Fibroblast of mammary gland (primary cell): Measurements from ENCODE around the gene ZNF599.
A peak's percentile ranks its signal among the peaks of the same experiment; 100 is the strongest.

Source experiments
- DNase-seq: peaks from one replicate; pipeline ENCODE4 v3.0.0-alpha.2; 2010; ENCODE audit warnings: low read depth
- H3K4me3 ChIP-seq: 2 replicates; pipeline ENCODE4 v1.5.1; 2011; ENCODE audit warnings: low read depth, mild to moderate bottlenecking, low read length, moderate library complexity; ENCODE audit not compliant: control insufficient read depth
- TF ChIP-seq, protein P1 (sequence below): conservative IDR thresholded peaks from 2 replicates; pipeline ENCODE4 v1.5.1; 2011; ENCODE audit warnings: low read depth, low read length, inconsistent platforms; ENCODE audit not compliant: control insufficient read depth, insufficient read depth

ZNF599 gene

DNA sequence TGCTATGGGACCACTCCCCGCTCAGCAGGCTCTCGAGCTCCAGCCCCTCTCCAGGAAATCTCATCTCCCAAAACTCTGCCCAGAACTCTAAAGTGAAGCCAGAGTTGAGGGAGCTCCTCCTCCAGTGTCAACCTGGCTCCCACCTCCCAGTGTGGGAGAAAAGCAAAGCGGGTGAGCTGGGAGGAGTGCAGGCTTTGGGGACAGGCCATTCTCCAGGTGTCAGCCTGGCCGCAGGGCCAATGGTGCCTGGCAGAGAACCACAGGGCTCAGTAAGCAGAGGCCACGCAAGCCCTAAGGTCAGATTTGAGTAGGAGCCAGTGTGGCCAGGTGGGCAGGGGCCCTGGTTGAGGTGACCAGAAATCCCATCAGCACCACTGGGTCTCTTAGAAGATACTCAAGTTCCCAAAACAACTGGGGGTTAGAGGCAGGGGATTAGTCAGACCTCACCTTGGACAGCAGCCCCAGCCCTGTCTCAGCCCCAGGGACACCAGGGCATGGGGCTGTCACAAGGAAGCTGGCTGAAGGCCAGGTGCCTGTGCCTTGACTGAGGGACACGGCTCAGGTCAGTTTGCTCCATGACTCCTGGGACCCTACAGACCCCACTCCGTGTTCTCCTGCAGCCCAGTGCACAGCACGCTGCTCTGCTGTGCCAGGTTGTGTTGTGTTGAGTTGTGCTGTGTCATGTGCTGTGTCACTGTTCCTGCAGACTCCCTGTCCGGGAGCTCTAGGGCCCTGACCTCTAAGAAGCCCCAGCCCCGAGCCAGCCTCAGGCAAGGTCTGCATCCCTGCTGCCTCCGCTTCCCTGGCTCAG is 41.8 kb downstream of the ZNF599 start:
- TF ChIP-seq, protein P1, sequence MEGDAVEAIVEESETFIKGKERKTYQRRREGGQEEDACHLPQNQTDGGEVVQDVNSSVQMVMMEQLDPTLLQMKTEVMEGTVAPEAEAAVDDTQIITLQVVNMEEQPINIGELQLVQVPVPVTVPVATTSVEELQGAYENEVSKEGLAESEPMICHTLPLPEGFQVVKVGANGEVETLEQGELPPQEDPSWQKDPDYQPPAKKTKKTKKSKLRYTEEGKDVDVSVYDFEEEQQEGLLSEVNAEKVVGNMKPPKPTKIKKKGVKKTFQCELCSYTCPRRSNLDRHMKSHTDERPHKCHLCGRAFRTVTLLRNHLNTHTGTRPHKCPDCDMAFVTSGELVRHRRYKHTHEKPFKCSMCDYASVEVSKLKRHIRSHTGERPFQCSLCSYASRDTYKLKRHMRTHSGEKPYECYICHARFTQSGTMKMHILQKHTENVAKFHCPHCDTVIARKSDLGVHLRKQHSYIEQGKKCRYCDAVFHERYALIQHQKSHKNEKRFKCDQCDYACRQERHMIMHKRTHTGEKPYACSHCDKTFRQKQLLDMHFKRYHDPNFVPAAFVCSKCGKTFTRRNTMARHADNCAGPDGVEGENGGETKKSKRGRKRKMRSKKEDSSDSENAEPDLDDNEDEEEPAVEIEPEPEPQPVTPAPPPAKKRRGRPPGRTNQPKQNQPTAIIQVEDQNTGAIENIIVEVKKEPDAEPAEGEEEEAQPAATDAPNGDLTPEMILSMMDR, result no peak
- H3K4me3 ChIP-seq, result no peak overlapping the region
- no peak for DNase-seq

DNA sequence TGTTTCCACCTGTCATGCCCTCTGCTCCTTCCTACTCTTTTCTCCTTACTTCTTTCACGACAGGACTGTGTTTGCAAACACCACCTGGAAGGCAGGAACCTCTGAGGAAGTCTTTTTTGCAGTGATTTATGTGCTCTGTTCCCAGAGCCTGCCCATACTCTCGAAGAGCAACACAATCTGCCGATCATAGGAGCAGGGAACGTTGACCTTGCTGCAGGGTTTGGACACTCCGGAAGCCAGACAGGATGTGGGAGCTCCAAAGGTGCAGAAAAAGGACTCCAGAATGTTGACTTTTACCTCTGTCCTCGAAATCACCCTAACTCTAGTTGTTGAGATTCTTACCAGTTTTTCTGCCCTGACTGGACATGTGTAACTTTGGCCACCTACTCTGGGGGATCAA is 47.6 kb downstream of the ZNF599 start:
- TF ChIP-seq, protein P1, result no peak
- no peak overlapping the region for H3K4me3 ChIP-seq
- no peak for DNase-seq

DNA sequence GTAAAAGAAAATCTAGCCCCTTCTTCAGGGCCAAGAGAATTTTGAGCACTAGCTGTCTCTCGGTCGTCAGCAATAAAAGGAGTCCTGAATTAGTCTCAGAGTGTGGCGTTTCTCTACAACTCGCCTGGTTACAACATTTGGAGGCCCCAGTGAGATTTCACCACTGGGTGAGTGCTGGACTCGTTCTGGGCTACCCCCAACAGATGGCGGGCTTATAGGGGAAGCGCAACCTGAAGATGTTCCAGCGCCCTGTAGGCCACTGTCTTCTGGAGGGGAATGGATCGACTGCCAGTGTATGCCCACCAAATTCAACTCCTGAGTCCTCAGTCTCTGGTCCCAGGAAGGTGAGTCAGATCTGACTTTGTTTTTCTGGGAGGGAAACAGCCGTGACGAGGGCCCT is 50.7 kb downstream of the ZNF599 start:
- DNase-seq, result no peak
- TF ChIP-seq, protein P1, result no peak

DNA sequence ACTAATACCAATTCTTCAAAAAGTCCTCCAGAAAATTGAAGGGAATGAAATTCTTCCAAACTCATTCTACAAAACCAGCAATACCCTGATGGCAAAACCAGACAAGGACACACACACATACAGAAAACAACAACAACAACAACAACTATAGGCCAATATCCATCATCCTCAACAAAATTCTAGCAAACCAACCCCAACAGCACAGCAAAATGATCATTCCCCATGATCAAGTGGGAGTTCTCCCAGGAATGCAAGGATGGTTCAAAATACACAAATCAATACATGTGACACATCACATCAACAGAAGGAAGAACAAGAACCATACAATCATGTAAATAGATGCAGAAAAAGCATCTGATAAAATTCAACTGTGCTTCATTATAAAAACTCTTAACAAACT is 57.7 kb downstream of the ZNF599 start:
- TF ChIP-seq, protein P1, result no peak
- DNase-seq, result no peak
- no peak overlapping the region for H3K4me3 ChIP-seq

More for the DNA sequence above, 50.7 kb downstream of the ZNF599 start:
- H3K4me3 ChIP-seq, result no peak overlapping the region

DNA sequence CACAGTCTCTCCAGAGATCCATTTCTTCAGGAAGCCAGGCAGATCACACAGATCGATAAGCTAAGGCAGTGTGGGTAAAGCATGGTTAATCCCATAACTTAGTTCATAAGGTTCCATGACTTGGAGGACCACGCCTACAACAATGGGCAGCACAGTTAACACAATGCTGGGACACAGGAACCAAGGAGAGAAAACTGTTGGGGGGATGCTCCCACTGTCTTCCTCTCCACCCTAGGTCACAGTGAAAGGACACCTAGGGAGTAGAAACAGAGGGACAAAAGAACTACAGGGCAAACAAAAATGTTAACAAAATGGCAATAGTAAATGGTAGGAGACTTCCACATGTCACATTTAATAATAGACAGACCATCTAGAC is 59.8 kb downstream of the ZNF599 start:
- no peak for DNase-seq
- TF ChIP-seq, protein P1, result no peak
- no peak overlapping the region for H3K4me3 ChIP-seq

DNA sequence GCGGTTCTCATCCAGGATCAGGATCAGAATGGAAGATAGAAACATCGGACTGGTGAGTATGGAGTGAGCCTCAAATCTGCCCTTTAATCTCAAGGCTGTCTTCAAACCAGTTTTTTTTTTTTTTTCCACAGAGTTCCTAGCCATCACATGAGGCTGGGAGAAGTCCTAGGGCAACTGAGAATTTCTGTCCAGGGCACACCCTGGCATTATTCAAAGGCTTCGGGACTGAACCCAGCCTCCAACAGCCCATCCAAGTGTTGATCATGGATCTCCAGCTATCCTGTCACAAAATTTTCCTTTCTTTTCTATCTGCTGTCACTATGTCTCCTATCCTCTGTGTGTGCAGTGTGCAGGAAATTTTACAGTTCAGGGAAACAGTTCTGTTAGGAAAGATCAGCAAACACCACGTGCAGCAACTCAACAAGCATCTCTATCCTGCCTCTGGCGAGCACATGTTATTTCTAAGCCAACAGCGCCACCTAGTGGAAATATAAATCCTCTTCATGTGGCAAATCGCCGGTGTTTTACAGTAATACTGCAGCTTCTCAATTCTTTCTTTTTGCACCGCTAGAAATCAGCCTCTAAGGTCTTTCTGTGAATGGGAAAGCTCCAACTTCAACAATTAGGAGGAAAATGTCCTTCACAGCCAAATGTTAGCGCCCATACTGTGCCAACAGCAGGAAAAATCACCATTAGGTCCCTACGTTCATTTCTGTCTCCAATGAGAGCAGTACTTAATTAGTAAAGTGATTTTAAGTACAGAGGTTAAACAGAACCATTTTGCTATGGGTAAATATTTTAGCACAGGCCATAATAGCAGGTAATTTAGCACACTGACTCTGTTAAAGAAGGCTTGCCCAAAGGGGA is 60.4 kb downstream of the ZNF599 start:
- no peak overlapping the region for H3K4me3 ChIP-seq
- peak; percentile 82 for DNase-seq
- TF ChIP-seq, protein P1, result peak; percentile 58
